PFSK-1 (cell line): ENCODE measurements around the gene TOMM70.

Experiments used
- FOXP2 ChIP-seq: optimal IDR thresholded peaks from 2 replicates; pipeline ENCODE3; 2011; ENCODE audit warnings: borderline replicate concordance, control low read depth, inconsistent platforms; ENCODE audit not compliant: insufficient read depth; ENCODE audit errors: extremely low read length, extremely low read depth
- POLR2AphosphoS5 ChIP-seq: IDR thresholded peaks from 2 replicates; pipeline ENCODE4 v1.6.1; 2012; ENCODE audit warnings: low read depth, mild to moderate bottlenecking, control low read depth, low read length, moderate library complexity
- SIN3A ChIP-seq: IDR thresholded peaks from 2 replicates; pipeline ENCODE4 v1.6.1; 2012; ENCODE audit warnings: mild to moderate bottlenecking, low read length, moderate library complexity, borderline replicate concordance; ENCODE audit not compliant: insufficient read depth
- TAF1 ChIP-seq: IDR thresholded peaks from 2 replicates; pipeline ENCODE4 v1.6.1; 2012; ENCODE audit warnings: low read length, control low read depth, borderline replicate concordance; ENCODE audit not compliant: insufficient read depth
- TF ChIP-seq, protein P1 (sequence below), 2 experiments: IDR thresholded peaks; 2 replicates each; pipeline versions ENCODE4 v1.6.1 to v1.8.0; 2011 to 2012; ENCODE audit warnings: low read depth in 2 of 2, low read length in 2 of 2, control low read depth in 1 of 2, inconsistent platforms in 1 of 2, mild to moderate bottlenecking in 1 of 2, moderate library complexity in 1 of 2; ENCODE audit not compliant: insufficient read depth in 1 of 2

Gene TOMM70

GRCh38 chr3:100317912-100318311 is 83.0 kb downstream of the TOMM70 start:
- TF ChIP-seq POLR2AphosphoS5: no peak

DNA sequence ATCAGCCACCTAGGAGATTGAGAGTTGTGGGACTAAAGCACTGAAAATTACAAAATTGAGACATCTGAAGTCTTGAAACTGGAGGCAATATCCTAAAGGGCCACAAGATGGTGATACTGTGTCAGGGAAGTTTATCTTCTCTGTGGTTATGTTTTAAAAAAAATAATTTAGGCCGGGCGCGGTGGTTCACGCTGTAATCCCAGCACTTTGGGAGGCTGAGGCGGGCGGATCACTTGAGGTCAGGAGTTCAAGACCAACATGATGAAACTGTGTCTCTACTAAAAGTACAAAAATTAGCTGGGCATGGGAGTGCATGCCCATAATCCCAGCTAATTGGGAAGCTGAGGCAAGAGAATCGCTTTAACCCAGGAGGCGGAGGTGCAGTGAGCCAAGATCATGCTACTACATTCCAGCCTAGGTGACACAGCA is 84.2 kb downstream of the TOMM70 start:
- no peak for TF ChIP-seq TAF1
- TF ChIP-seq POLR2AphosphoS5: no peak
- no peak for TF ChIP-seq SIN3A
- TF ChIP-seq FOXP2: no peak
- TF ChIP-seq, protein P1, sequence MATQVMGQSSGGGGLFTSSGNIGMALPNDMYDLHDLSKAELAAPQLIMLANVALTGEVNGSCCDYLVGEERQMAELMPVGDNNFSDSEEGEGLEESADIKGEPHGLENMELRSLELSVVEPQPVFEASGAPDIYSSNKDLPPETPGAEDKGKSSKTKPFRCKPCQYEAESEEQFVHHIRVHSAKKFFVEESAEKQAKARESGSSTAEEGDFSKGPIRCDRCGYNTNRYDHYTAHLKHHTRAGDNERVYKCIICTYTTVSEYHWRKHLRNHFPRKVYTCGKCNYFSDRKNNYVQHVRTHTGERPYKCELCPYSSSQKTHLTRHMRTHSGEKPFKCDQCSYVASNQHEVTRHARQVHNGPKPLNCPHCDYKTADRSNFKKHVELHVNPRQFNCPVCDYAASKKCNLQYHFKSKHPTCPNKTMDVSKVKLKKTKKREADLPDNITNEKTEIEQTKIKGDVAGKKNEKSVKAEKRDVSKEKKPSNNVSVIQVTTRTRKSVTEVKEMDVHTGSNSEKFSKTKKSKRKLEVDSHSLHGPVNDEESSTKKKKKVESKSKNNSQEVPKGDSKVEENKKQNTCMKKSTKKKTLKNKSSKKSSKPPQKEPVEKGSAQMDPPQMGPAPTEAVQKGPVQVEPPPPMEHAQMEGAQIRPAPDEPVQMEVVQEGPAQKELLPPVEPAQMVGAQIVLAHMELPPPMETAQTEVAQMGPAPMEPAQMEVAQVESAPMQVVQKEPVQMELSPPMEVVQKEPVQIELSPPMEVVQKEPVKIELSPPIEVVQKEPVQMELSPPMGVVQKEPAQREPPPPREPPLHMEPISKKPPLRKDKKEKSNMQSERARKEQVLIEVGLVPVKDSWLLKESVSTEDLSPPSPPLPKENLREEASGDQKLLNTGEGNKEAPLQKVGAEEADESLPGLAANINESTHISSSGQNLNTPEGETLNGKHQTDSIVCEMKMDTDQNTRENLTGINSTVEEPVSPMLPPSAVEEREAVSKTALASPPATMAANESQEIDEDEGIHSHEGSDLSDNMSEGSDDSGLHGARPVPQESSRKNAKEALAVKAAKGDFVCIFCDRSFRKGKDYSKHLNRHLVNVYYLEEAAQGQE (IDR thresholded peaks at IDR 0.05; ENCODE audit: insufficient read depth in 1 of 2, low read depth in 2 of 2, low read length in 2 of 2): no peak
